Endothelial cell of umbilical vein (primary cell): ENCODE results near the gene LRCH3. TPM values are rescaled to one million over a fixed set of nuclear protein-coding genes. Genes with fewer than 3 reads are reported as not detected.

Experiments used
- BruUV-seq: library from RNA; stranded (reverse); fragments of 400-500 nt; replicated peaks from 2 replicates; lab custom pipeline; 2021; lab: Mats Ljungman, UMichigan
- CTCF ChIA-PET: fragments of 300-600, 350-600 bp; sonication (Branson Sonifier 250); formaldehyde crosslinking; loops from one replicate; lab custom pipeline; 2021; ENCODE audit warnings: antibody characterized with exemption, inconsistent platforms; lab: Charles Lee
- POLR2A ChIA-PET: fragments of 300-600, 350-600 bp; sonication (Branson Sonifier 250); formaldehyde crosslinking; loops from one replicate; lab custom pipeline; 2021; ENCODE audit warnings: antibody characterized with exemption, inconsistent platforms; lab: Charles Lee
- DNase-seq: peaks from one replicate; pipeline ENCODE4 v3.0.0-alpha.2; 2011; ENCODE audit warnings: low read depth, low spot score
- FAIRE-seq: peaks from 2 replicates; lab custom pipeline; 2011; peaks lifted over from hg19 to GRCh38; lab: Jason Lieb, UNC
- H2AFZ ChIP-seq: 2 replicates; pipeline ENCODE4 v1.6.0; 2012; ENCODE audit warnings: low read depth, low read length, control low read depth, inconsistent platforms
- H3K27ac ChIP-seq: 2 replicates; pipeline ENCODE4 v1.5.1; 2011; ENCODE audit warnings: low read depth, mild to moderate bottlenecking, control low read depth, low read length, moderate library complexity; ENCODE audit not compliant: insufficient read depth
- H3K27me3 ChIP-seq, 2 experiments: 2 replicates each; pipeline versions ENCODE4 v1.6.0 to v1.6.1; 2011; ENCODE audit warnings: low read length in 2 of 2, mixed read lengths in 1 of 2; ENCODE audit not compliant: control insufficient read depth in 2 of 2, insufficient read depth in 2 of 2
- H3K36me3 ChIP-seq, 2 experiments: 2 replicates in 1 of 2; 3 replicates in 1 of 2; pipeline ENCODE4 v1.5.1; 2011; ENCODE audit warnings: low read length in 2 of 2, mild to moderate bottlenecking in 1 of 2, moderate library complexity in 1 of 2; ENCODE audit not compliant: control insufficient read depth in 2 of 2, insufficient read depth in 2 of 2; ENCODE audit errors: extremely low read depth in 1 of 2
- H3K4me1 ChIP-seq: 3 replicates; pipeline ENCODE4 v1.5.1; 2011; ENCODE audit warnings: mild to moderate bottlenecking, low read length; ENCODE audit not compliant: control insufficient read depth, insufficient read depth; ENCODE audit errors: extremely low read depth
- H3K4me2 ChIP-seq: 2 replicates; pipeline ENCODE4 v1.6.1; 2011; ENCODE audit warnings: low read length, control low read depth, mixed read lengths; ENCODE audit not compliant: insufficient read depth
- H3K4me3 ChIP-seq, 3 experiments: fragments of 200-600 bp in 1 of 3; sonication (generic), shearing (Covaris generic) in 1 of 3; replicated peaks in 1 of 3; 2 replicates each; pipeline ENCODE4 v1.5.1; 2011 to 2016; ENCODE audit warnings: control low read depth in 3 of 3, low read length in 3 of 3, mild to moderate bottlenecking in 2 of 3, inconsistent platforms in 1 of 3, low read depth in 1 of 3, moderate library complexity in 1 of 3; ENCODE audit not compliant: insufficient read depth in 1 of 3
- H3K79me2 ChIP-seq: 2 replicates; pipeline ENCODE4 v1.6.0; 2012; ENCODE audit warnings: low read length, inconsistent platforms; ENCODE audit not compliant: control insufficient read depth, insufficient read depth
- H3K9ac ChIP-seq: replicated peaks from 2 replicates; pipeline ENCODE3; 2011; ENCODE audit warnings: low read length, control low read depth; ENCODE audit not compliant: insufficient read depth; ENCODE audit errors: extremely low read depth
- H3K9me1 ChIP-seq: replicated peaks from 3 replicates; pipeline ENCODE4 v1.6.0; 2011; ENCODE audit warnings: mild to moderate bottlenecking, low read length; ENCODE audit not compliant: control insufficient read depth, insufficient read depth; ENCODE audit errors: extremely low read depth
- H3K9me3 ChIP-seq: replicated peaks from 2 replicates; pipeline ENCODE4 v1.5.1; 2012; ENCODE audit warnings: low read length, inconsistent platforms; ENCODE audit not compliant: control insufficient read depth, insufficient read depth
- H4K20me1 ChIP-seq: replicated peaks from 2 replicates; pipeline ENCODE3; 2011; ENCODE audit warnings: mild to moderate bottlenecking, low read length; ENCODE audit not compliant: control insufficient read depth, insufficient read depth; ENCODE audit errors: extremely low read depth
- EZH2 ChIP-seq: IDR thresholded peaks from 2 replicates; pipeline ENCODE4 v1.6.1; 2012; ENCODE audit warnings: borderline replicate concordance, low read depth, mild to moderate bottlenecking, moderate library complexity, low read length, inconsistent platforms; ENCODE audit not compliant: severe bottlenecking
- FOS ChIP-seq: IDR thresholded peaks from 2 replicates; pipeline ENCODE4 v1.6.1; 2011; ENCODE audit warnings: mild to moderate bottlenecking, low read length, moderate library complexity, borderline replicate concordance; ENCODE audit not compliant: insufficient read depth
- GATA2 ChIP-seq: IDR thresholded peaks from 2 replicates; pipeline ENCODE4 v1.7.0; 2011; ENCODE audit warnings: low read depth, mild to moderate bottlenecking, moderate library complexity, mixed read lengths, low read length; ENCODE audit not compliant: insufficient read length, insufficient read depth
- JUN ChIP-seq: IDR thresholded peaks from 2 replicates; pipeline ENCODE4 v1.6.1; 2011; ENCODE audit warnings: borderline replicate concordance, low read depth; ENCODE audit not compliant: insufficient read length, insufficient read depth
- MYC ChIP-seq: IDR thresholded peaks from one replicate; pipeline ENCODE4 v1.6.1; 2011; ENCODE audit warnings: mild to moderate bottlenecking, low read depth, low read length
- POLR2A ChIP-seq: IDR thresholded peaks from 2 replicates; pipeline ENCODE4 v1.6.1; 2012; ENCODE audit warnings: low read depth, mild to moderate bottlenecking, control low read depth, low read length
- POLR2AphosphoS5 ChIP-seq: IDR thresholded peaks from 2 replicates; pipeline ENCODE4 v1.6.1; 2012; ENCODE audit warnings: low read depth, mild to moderate bottlenecking, control low read depth, low read length, moderate library complexity; ENCODE audit not compliant: insufficient read depth
- dilution Hi-C: fragments of 300-500 bp; cut with MboI; formaldehyde crosslinking; loops from one replicate; pipeline ENCODE4 v1.15.0; 2019; ENCODE audit warnings: low sequenced_read_pairs; ENCODE audit not compliant: extremely low pct_ligation_motif_present
- intact Hi-C: fragments of 100-400 bp; cut with micrococcal nuclease; formaldehyde crosslinking; loops from one replicate; pipeline ENCODE4 v1.10.0; 2022
- polyA plus RNA-seq, 4 experiments: library from polyadenylated mRNA; depleted of rRNA in 3 of 4; stranded (reverse) in 3 of 4; unstranded in 1 of 4; fragments of >200 nt; gene quantifications; 2 replicates each; pipeline versions ENCODE4 v1.2.1 to v1.2.3, GENCODE V29; 2011 to 2012; ENCODE audit warnings: missing spikeins in 1 of 4
- total RNA-seq: library from RNA; stranded (reverse); gene quantifications from 2 replicates; pipeline ENCODE4 v1.2.3, GENCODE V29; 2021
- TF ChIP-seq, protein P1 (sequence below), 2 donors: IDR thresholded peaks; 1 replicate in 1 of 2; 2 replicates in 1 of 2; pipeline ENCODE4 v1.5.1; 2011; ENCODE audit warnings: low read length in 2 of 2, mild to moderate bottlenecking in 2 of 2, moderate library complexity in 2 of 2, control low read depth in 1 of 2, inconsistent platforms in 1 of 2, low read depth in 1 of 2; ENCODE audit not compliant: insufficient read depth in 1 of 2; ENCODE audit errors: extremely low read depth in 1 of 2
- TF ChIP-seq, protein P2 (sequence below): IDR thresholded peaks from 2 replicates; pipeline ENCODE4 v1.6.1; 2011; ENCODE audit not compliant: insufficient read depth, insufficient read length

Gene LRCH3
- total and polyA plus RNA-seq, 2 donors (not counting 3 experiments of a cell fraction or from before 2014, with no cell fraction given), result 43.9 to 60.3 TPM

DNA sequence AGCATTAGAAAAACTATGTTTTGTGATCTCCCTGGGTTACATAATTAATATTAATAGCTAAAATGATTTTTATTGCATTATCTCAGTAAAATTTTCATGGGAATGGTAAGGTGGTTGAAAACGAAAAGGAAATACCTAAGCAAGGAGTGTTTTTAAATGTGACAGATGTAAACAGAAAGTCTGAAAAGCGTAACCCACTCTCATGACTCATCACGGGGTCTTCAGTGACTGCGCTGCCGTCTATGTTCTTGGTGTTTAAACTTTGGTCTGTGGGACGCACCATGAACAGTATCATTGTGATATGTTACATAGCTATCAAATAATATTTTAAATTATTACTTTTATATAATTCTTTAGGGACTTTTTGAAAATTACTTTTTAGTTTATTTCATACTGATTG lies 19.8 kb downstream of the LRCH3 start:
- Histone ChIP-seq H3K36me3 (no peaks in the 10 kb centered on the region), H3K79me2 (peaks cover 81% of the 10 kb centered on the region), H3K27ac (no peak overlapping the region), H3K9me1 (no peaks in the 10 kb centered on the region), H3K9me3 (no peaks in the 10 kb centered on the region), H4K20me1 (peaks cover 5% of the 10 kb centered on the region), H2AFZ (no peak overlapping the region), H3K4me1 (no peaks in the 10 kb centered on the region), H3K27me3 (no peaks in the 10 kb centered on the region), H3K4me3 (no peak overlapping the region), H3K9ac (no peak overlapping the region), H3K4me2 (no peak overlapping the region)
- ChIA-PET CTCF (interaction anchor here (1.4 to 1.5 kb wide), 2 partner anchors 9 to 10 kb away, joined by 3 to 5 read pairs; no protein-coding TSS in a partner anchor), POLR2A (no interaction called here)
- FAIRE-seq, result no peak
- dilution Hi-C loops, result no loop called here
- no peak for DNase-seq
- TF ChIP-seq JUN, result no peak
- TF ChIP-seq MYC, result no peak
- TF ChIP-seq, protein P1, sequence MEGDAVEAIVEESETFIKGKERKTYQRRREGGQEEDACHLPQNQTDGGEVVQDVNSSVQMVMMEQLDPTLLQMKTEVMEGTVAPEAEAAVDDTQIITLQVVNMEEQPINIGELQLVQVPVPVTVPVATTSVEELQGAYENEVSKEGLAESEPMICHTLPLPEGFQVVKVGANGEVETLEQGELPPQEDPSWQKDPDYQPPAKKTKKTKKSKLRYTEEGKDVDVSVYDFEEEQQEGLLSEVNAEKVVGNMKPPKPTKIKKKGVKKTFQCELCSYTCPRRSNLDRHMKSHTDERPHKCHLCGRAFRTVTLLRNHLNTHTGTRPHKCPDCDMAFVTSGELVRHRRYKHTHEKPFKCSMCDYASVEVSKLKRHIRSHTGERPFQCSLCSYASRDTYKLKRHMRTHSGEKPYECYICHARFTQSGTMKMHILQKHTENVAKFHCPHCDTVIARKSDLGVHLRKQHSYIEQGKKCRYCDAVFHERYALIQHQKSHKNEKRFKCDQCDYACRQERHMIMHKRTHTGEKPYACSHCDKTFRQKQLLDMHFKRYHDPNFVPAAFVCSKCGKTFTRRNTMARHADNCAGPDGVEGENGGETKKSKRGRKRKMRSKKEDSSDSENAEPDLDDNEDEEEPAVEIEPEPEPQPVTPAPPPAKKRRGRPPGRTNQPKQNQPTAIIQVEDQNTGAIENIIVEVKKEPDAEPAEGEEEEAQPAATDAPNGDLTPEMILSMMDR (IDR thresholded peaks at IDR 0.05; ENCODE audit: extremely low read depth in 1 of 2, insufficient read depth in 1 of 2, low read depth in 1 of 2, low read length in 2 of 2), result no peak
- no peak for TF ChIP-seq POLR2AphosphoS5
- TF ChIP-seq GATA2, result no peak
- TF ChIP-seq, protein P2, sequence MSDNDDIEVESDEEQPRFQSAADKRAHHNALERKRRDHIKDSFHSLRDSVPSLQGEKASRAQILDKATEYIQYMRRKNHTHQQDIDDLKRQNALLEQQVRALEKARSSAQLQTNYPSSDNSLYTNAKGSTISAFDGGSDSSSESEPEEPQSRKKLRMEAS, result no peak
- TF ChIP-seq FOS, result no peak
- TF ChIP-seq POLR2A, result no peak
- no peak for TF ChIP-seq EZH2
- BruUV-seq, result no TSS peak
- intact Hi-C loops, result no loop called here
